ENCODE results near the gene PLXDC1. TPM values are rescaled to one million over a fixed set of nuclear protein-coding genes. Genes with fewer than 3 reads are reported as not detected.

Gene PLXDC1
- total and polyA plus RNA-seq, 2 of the 8 experiments (the other 6 are each of a cell fraction or from before 2014, with no cell fraction given) = 4.1 to 14.6 TPM

- TF ChIP-seq ATF2 (IDR thresholded peaks at IDR 0.05; ENCODE audit: low read length) = no peak
- peak; percentile 90 for TF ChIP-seq SP1 (IDR thresholded peaks at IDR 0.05; ENCODE audit: low read depth, low read length)
- no peak for TF ChIP-seq CBX8 (IDR thresholded peaks at IDR 0.05; ENCODE audit: borderline replicate concordance, low read depth, low read length)
- TF ChIP-seq CBX5 (IDR thresholded peaks at IDR 0.05; ENCODE audit: low read depth, low read length) = no peak
- no peak for TF ChIP-seq JUN (IDR thresholded peaks at IDR 0.05; ENCODE audit: low read depth, low read length)
- no peak for TF ChIP-seq SUZ12 (IDR thresholded peaks at IDR 0.05; ENCODE audit: low read length)
- peak in 1 of 2 experiments; percentile 42; a peak in 1 of 3 replicates for TF ChIP-seq POLR2A (IDR thresholded peaks at IDR 0.05; ENCODE audit: control extremely low read depth in 1 of 2, low read depth in 2 of 2, low read length in 2 of 2)
- 0 out of 2 replicates have a peak, but pooled peaks have one; percentile 5 for TF ChIP-seq TCF12 (IDR thresholded peaks at IDR 0.05; ENCODE audit: low read depth, low read length)
- TF ChIP-seq CTBP2 (IDR thresholded peaks at IDR 0.05; ENCODE audit: borderline replicate concordance, insufficient read depth, insufficient read length, low read length) = peak; percentile 42
- TF ChIP-seq CHD2 (IDR thresholded peaks at IDR 0.05; ENCODE audit: low read length) = peak; percentile 75; the same call in 1 of the 2 replicates
- no peak for TF ChIP-seq HDAC2 (IDR thresholded peaks at IDR 0.05; ENCODE audit: borderline replicate concordance in 1 of 2, low read depth in 2 of 2, low read length in 2 of 2)
- 0 out of 2 replicates have a peak, but pooled peaks have one; percentile 28 for TF ChIP-seq CREB1 (IDR thresholded peaks at IDR 0.05)
- TF ChIP-seq YY1 (IDR thresholded peaks at IDR 0.05; ENCODE audit: low read depth, low read length) = peak; percentile 89
- TF ChIP-seq RBBP5 (IDR thresholded peaks at IDR 0.05; ENCODE audit: borderline replicate concordance, low read depth, low read length) = 0 out of 2 replicates have a peak, but pooled peaks have one; percentile 46
- TF ChIP-seq SIRT6 (IDR thresholded peaks at IDR 0.05; ENCODE audit: low read length) = no peak
- TF ChIP-seq RAD21 (IDR thresholded peaks at IDR 0.05 in 1 of 2, conservative IDR thresholded peaks at IDR 0.05 in 1 of 2; ENCODE audit: low read depth in 2 of 2, low read length in 2 of 2) = peak; percentile 58 to 67
- peak in 1 of 2 experiments; percentile 92; a peak in 2 of 4 replicates for TF ChIP-seq SIN3A (conservative IDR thresholded peaks at IDR 0.05 in 1 of 2, IDR thresholded peaks at IDR 0.05 in 1 of 2; ENCODE audit: low read depth in 1 of 2, low read length in 2 of 2)
- TF ChIP-seq KDM4A (IDR thresholded peaks at IDR 0.05; ENCODE audit: low read depth, low read length, severe bottlenecking) = no peak
- no peak for TF ChIP-seq BACH1 (IDR thresholded peaks at IDR 0.05; ENCODE audit: low read length)
- peak; percentile 23 for TF ChIP-seq SAP30 (IDR thresholded peaks at IDR 0.05; ENCODE audit: insufficient read depth, insufficient replicate concordance, low read length)
These were observed 13.3 kb upstream of the PLXDC1 start (continued) for GRCh38 chr17:39164675-39165143.

All from H1 (cell line).